Measurements from ENCODE around the gene ZBTB7C.

DNA sequence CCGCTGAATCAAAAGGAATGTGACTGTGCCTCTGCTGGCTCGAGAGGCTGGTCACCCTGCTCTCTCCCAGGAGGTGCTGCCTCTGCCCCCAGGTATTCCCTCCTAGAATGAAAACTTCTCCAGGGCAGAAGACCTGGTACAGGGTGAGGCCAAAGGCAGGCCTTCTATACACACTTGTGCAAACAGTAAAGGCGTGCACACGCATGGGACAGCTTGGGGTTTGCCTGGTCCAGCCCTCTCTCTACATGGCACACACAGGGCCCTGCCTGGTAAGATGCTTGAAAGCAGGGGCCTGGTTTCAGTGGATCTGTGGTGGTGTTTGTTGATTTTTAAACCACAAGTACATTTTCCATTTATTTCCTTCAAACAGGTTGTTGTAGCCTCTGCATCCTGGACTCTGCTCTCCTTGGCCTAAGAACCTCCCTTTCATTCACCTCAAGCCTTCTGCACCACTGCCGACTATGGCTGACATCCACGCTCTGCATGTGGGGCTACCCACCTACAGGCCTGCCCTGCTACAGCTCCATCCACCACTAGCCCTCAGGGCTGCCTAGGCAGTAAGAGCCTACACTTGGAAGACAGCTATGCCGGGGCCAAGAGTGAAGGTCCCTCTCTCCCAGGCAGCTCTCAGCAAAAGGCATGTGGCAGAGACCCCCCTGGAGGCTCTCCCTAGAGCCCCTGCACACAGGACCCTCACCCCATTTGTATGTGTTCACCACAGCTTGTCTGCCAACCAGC is 190.7 kb downstream of the ZBTB7C start:
- TF ChIP-seq, protein P1, sequence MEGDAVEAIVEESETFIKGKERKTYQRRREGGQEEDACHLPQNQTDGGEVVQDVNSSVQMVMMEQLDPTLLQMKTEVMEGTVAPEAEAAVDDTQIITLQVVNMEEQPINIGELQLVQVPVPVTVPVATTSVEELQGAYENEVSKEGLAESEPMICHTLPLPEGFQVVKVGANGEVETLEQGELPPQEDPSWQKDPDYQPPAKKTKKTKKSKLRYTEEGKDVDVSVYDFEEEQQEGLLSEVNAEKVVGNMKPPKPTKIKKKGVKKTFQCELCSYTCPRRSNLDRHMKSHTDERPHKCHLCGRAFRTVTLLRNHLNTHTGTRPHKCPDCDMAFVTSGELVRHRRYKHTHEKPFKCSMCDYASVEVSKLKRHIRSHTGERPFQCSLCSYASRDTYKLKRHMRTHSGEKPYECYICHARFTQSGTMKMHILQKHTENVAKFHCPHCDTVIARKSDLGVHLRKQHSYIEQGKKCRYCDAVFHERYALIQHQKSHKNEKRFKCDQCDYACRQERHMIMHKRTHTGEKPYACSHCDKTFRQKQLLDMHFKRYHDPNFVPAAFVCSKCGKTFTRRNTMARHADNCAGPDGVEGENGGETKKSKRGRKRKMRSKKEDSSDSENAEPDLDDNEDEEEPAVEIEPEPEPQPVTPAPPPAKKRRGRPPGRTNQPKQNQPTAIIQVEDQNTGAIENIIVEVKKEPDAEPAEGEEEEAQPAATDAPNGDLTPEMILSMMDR (conservative IDR thresholded peaks at IDR 0.05), result no peak
- TF ChIP-seq ZFX (IDR thresholded peaks at IDR 0.05), result no peak
